Ishikawa (cell line): ENCODE results near the gene CALML6.

Source experiments
- CEBPB ChIP-seq: IDR thresholded peaks from 2 replicates; pipeline ENCODE4 v1.6.1; 2012
- CREB1 ChIP-seq: IDR thresholded peaks from 2 replicates; pipeline ENCODE4 v1.6.1; 2012; ENCODE audit warnings: low read depth
- EGR1 ChIP-seq: IDR thresholded peaks from 2 replicates; pipeline ENCODE4 v1.6.1; 2012
- EP300 ChIP-seq: IDR thresholded peaks from 2 replicates; pipeline ENCODE4 v1.6.1; 2012; ENCODE audit warnings: borderline replicate concordance
- FOXM1 ChIP-seq: IDR thresholded peaks from 2 replicates; pipeline ENCODE4 v1.6.1; 2012; ENCODE audit warnings: low read depth, borderline replicate concordance
- MAX ChIP-seq: IDR thresholded peaks from 2 replicates; pipeline ENCODE4 v1.6.1; 2012
- NFIC ChIP-seq: IDR thresholded peaks from 2 replicates; pipeline ENCODE4 v1.6.1; 2012
- RAD21 ChIP-seq: IDR thresholded peaks from 2 replicates; pipeline ENCODE4 v1.6.1; 2012; ENCODE audit warnings: low read depth
- REST ChIP-seq: IDR thresholded peaks from 2 replicates; pipeline ENCODE4 v1.6.1; 2012; ENCODE audit warnings: low read depth, mild to moderate bottlenecking
- TAF1 ChIP-seq: IDR thresholded peaks from 2 replicates; pipeline ENCODE4 v1.6.1; 2012; ENCODE audit warnings: low read depth, mild to moderate bottlenecking
- TCF12 ChIP-seq: IDR thresholded peaks from 2 replicates; pipeline ENCODE4 v1.6.1; 2012; ENCODE audit warnings: low read depth
- TEAD4 ChIP-seq: IDR thresholded peaks from 2 replicates; pipeline ENCODE4 v1.6.1; 2012
- USF1 ChIP-seq: IDR thresholded peaks from 2 replicates; pipeline ENCODE4 v1.6.1; 2012
- YY1 ChIP-seq: IDR thresholded peaks from 2 replicates; pipeline ENCODE4 v1.6.1; 2012; ENCODE audit warnings: low read depth
- ZBTB7A ChIP-seq: IDR thresholded peaks from 2 replicates; pipeline ENCODE4 v1.6.1; 2012; ENCODE audit warnings: low read depth

The CALML6 gene

GRCh38 chr1:1919304-1920056 lies 4.4 kb downstream of the CALML6 start:
- TF ChIP-seq RAD21 (no peak), EGR1 (0 out of 2 replicates have a peak, but pooled peaks have one; percentile 66), MAX (peak; percentile 86), USF1 (peak; percentile 67; the same call in 1 of the 2 replicates), NFIC (peak; percentile 64), EP300 (no peak)

GRCh38 chr1:1920057-1920607 lies 5.1 kb downstream of the CALML6 start:
- TF ChIP-seq ZBTB7A (no peak), NFIC (no peak), CREB1 (no peak), TCF12 (no peak), YY1 (no peak), FOXM1 (no peak), TAF1 (no peak), RAD21 (no peak), EGR1 (no peak), CEBPB (no peak), USF1 (no peak), MAX (no peak), REST (no peak), TEAD4 (no peak), EP300 (no peak)

- no peak for TF ChIP-seq MAX
- TF ChIP-seq ZBTB7A: no peak
- no peak for TF ChIP-seq FOXM1
- no peak for TF ChIP-seq TCF12
- no peak for TF ChIP-seq NFIC
- no peak for TF ChIP-seq CREB1
- TF ChIP-seq TAF1: no peak
- no peak for TF ChIP-seq CEBPB
- TF ChIP-seq TEAD4: no peak
- TF ChIP-seq YY1: no peak
- TF ChIP-seq RAD21: no peak
- no peak for TF ChIP-seq EGR1
- TF ChIP-seq USF1: no peak
- TF ChIP-seq EP300: no peak
- no peak for TF ChIP-seq REST
Observed at GRCh38 chr1:1920608-1921458, 5.8 kb downstream of the CALML6 start.

- TF ChIP-seq FOXM1 (no peak), EP300 (no peak), USF1 (no peak), YY1 (no peak), TEAD4 (no peak), TCF12 (no peak), ZBTB7A (no peak), RAD21 (no peak), EGR1 (no peak), MAX (no peak)
Observed at GRCh38 chr1:1921459-1921862, 6.4 kb downstream of the CALML6 start.
